Spinal cord (tissue), 10 donors: ENCODE data around the gene PPP1R13B. TPM values are rescaled to one million over a fixed set of nuclear protein-coding genes. Genes with fewer than 3 reads are reported as not detected.

ENCODE experiments used
- DNase-seq, 6 donors: peaks; one replicate each; pipeline versions ENCODE4 v3.0.0 to v3.0.0-alpha.2; 2013 to 2015; ENCODE audit warnings: low spot score in 6 of 6, low read depth in 4 of 6
- H3K27ac ChIP-seq: one replicate; pipeline ENCODE4 v1.5.1; 2013; ENCODE audit warnings: low read depth, low read length, control low read depth
- H3K27me3 ChIP-seq: one replicate; pipeline ENCODE4 v1.6.1; 2013; ENCODE audit warnings: low read length; ENCODE audit not compliant: control insufficient read depth, insufficient read depth
- H3K36me3 ChIP-seq: one replicate; pipeline ENCODE4 v1.6.1; 2013; ENCODE audit warnings: low read length; ENCODE audit not compliant: control insufficient read depth, insufficient read depth
- H3K4me1 ChIP-seq: one replicate; pipeline ENCODE4 v1.6.1; 2013; ENCODE audit warnings: low read length; ENCODE audit not compliant: control insufficient read depth, insufficient read depth
- H3K4me3 ChIP-seq: one replicate; pipeline ENCODE4 v1.5.1; 2013; ENCODE audit warnings: low read depth, low read length, control low read depth
- H3K9me3 ChIP-seq: one replicate; pipeline ENCODE4 v1.6.1; 2013; ENCODE audit warnings: low read length; ENCODE audit not compliant: control insufficient read depth, insufficient read depth
- WGBS: methylation state at CpG from one replicate; pipeline ENCODE4 v1.1.5; 2013; ENCODE audit warnings: missing lambda C conversion rate; ENCODE audit not compliant: insufficient coverage; 5-methylcytosine and 5-hydroxymethylcytosine counted together
- polyA plus RNA-seq, 2 donors: library from polyadenylated mRNA; unstranded; fragments of 120-200 nt; gene quantifications; one replicate each; pipeline ENCODE4 v1.2.1, GENCODE V29; 2013; ENCODE audit not compliant: insufficient read length in 2 of 2
- total RNA-seq, 2 donors: library from RNA; depleted of rRNA in 1 of 2; stranded (reverse); fragments of 120-200 nt in 1 of 2; fragments of >200 nt in 1 of 2; gene quantifications; one replicate each; pipeline versions ENCODE4 v1.2.3 to v1.2.4, GENCODE V29; 2013 to 2014
- donor health status: healthy.

The PPP1R13B gene
- total and polyA plus RNA-seq, 4 donors, result 16.6 to 46.3 (median 26.5) TPM

GRCh38 chr14:103839579-103839978, 7.8 kb downstream of the PPP1R13B start:
- 60% methylated on average over 1 of the region's 1 CpG for WGBS
- H3K27me3 ChIP-seq, result no peaks in the 10 kb centered on the region
- peaks cover 4% of the 10 kb centered on the region for H3K36me3 ChIP-seq
- no peak for DNase-seq
- no peaks in the 10 kb centered on the region for H3K4me1 ChIP-seq
- H3K9me3 ChIP-seq, result no peaks in the 10 kb centered on the region
- H3K4me3 ChIP-seq, result no peak overlapping the region
- H3K27ac ChIP-seq, result no peak overlapping the region

DNA sequence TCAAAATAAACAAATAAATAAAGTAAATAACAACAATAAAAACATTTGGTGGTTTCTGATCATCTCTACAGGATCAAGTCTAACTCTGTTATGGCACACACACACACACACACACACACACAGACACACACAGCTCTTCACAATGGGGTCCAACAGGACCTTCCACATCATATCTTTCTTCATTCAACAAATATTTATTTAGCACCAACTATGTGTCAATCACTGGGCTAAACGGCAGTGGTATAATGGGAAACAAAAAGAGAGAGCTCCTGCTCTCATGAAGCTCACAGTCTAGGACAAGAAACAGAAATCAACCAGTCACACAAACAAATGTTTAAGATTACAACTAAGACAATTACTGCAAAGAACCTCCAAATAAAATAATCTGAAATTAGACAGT, 9.3 kb downstream of the PPP1R13B start:
- Histone ChIP-seq H3K27me3 (no peaks in the 10 kb centered on the region), H3K27ac (no peak overlapping the region), H3K4me1 (no peaks in the 10 kb centered on the region), H3K9me3 (no peaks in the 10 kb centered on the region), H3K4me3 (no peak overlapping the region), H3K36me3 (no peaks in the 10 kb centered on the region)
- no CpG with 5 or more reads among the region's 1 CpG for WGBS
- DNase-seq, result no peak

GRCh38 chr14:103836976-103837725, 10.2 kb downstream of the PPP1R13B start:
- no peak for DNase-seq
- H3K4me1 ChIP-seq, result no peaks in the 10 kb centered on the region
- no peaks in the 10 kb centered on the region for H3K9me3 ChIP-seq
- H3K36me3 ChIP-seq, result no peaks in the 10 kb centered on the region
- WGBS, result 82% methylated on average over 6 of the region's 6 CpGs
- no peak overlapping the region for H3K27ac ChIP-seq
- no peaks in the 10 kb centered on the region for H3K27me3 ChIP-seq
- H3K4me3 ChIP-seq, result no peak overlapping the region

DNA sequence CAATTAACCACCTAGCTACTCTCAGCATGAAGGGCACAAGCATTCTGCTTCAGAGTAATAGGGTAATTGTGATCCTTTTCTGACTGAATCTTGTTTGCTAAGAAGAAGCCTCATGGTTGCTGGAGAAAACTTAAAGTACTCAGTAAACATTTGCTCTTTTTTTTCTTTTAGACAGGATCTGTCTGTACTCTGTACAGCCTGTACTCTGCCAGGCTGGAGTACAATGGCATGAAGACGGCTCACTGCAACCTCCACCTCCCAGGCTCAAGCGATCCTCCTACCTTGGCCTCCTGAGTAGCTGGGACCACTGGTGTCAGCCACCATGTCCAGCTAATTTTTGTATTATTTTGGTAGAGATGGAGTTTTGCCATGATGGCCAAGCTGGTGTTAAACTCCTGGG, 12.4 kb downstream of the PPP1R13B start:
- H3K36me3 ChIP-seq, result no peaks in the 10 kb centered on the region
- no peak overlapping the region for H3K4me3 ChIP-seq
- H3K4me1 ChIP-seq, result no peaks in the 10 kb centered on the region
- no peaks in the 10 kb centered on the region for H3K27me3 ChIP-seq
- no peak for DNase-seq
- no peaks in the 10 kb centered on the region for H3K9me3 ChIP-seq
- no peak overlapping the region for H3K27ac ChIP-seq
- WGBS, result 43% methylated on average over 1 of the region's 2 CpGs

DNA sequence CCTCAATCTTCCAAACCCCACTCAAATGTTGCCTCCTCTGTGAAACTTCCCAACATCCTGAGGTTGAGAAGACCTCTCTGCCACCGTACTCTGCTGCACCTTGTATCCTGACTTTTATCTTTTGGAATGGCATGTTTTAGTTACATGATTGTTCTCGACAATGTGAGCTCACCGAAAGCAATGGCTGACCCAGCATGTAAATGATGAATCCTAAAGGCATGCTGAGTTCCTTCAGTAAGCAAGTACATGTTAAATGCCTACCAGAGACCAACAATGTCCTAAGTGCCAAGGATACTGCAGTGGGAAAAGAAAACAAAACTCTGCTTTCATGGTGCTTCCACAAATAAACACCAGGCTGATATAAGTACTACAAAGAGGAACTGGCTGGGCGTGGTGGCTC, 13.7 kb downstream of the PPP1R13B start:
- no peaks in the 10 kb centered on the region for H3K27me3 ChIP-seq
- 94% methylated on average over 3 of the region's 4 CpGs for WGBS
- no peak overlapping the region for H3K27ac ChIP-seq
- no peaks in the 10 kb centered on the region for H3K4me1 ChIP-seq
- H3K36me3 ChIP-seq, result no peaks in the 10 kb centered on the region
- H3K9me3 ChIP-seq, result no peaks in the 10 kb centered on the region
- no peak for DNase-seq
- H3K4me3 ChIP-seq, result no peak overlapping the region

GRCh38 chr14:103832046-103832445, 15.3 kb downstream of the PPP1R13B start:
- Histone ChIP-seq H3K27me3 (no peaks in the 10 kb centered on the region), H3K4me1 (no peaks in the 10 kb centered on the region), H3K36me3 (no peaks in the 10 kb centered on the region), H3K9me3 (no peaks in the 10 kb centered on the region), H3K27ac (no peak overlapping the region), H3K4me3 (no peak overlapping the region)
- WGBS, result no CpG with 5 or more reads among the region's 1 CpG
- no peak for DNase-seq

DNA sequence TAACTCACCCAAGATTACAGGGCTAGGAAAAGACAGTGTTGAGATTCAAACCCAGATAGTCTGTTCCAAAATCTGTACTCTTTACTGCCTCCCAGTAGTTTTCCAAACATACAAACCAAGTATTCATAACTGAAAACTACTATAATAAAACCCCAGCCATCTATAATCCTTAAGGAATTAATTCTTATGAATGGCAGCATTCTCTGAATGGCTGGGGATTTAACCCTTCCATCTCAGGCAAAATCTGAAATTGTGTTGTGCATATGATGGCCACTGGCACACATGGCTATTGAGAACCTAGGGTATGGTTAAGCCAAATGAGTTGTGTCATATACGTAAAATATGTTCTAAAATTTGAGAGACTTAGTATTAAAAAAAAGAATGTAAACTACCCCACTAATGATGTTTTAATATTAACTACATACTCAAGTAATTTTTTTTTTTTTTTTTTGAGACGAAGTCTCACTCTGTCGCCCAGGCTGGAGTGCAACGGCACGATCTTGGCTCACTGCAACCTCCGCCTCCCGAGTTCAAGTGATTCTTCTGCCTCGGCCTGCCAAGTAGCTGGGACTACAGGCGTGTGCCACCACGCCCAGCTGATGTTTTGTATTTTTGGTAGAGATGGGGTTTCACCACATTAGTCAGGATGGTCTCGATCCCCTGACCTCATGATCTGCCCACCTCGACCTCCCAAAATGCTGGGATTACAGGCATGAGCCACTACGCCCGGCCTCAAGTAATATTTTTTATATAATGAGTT, 16.7 kb downstream of the PPP1R13B start:
- no peak for DNase-seq
- Histone ChIP-seq H3K4me3 (no peak overlapping the region), H3K9me3 (no peaks in the 10 kb centered on the region), H3K27me3 (no peaks in the 10 kb centered on the region), H3K27ac (no peak overlapping the region), H3K4me1 (no peaks in the 10 kb centered on the region), H3K36me3 (no peaks in the 10 kb centered on the region)
- 95% methylated on average over 7 of the region's 14 CpGs for WGBS

- no peaks in the 10 kb centered on the region for H3K27me3 ChIP-seq
- no peak overlapping the region for H3K27ac ChIP-seq
- H3K4me1 ChIP-seq, result no peaks in the 10 kb centered on the region
- DNase-seq, result peak in 1 of 6 donors; percentile 22
- WGBS, result 64% methylated on average over 4 of the region's 9 CpGs
- no peaks in the 10 kb centered on the region for H3K36me3 ChIP-seq
- no peak overlapping the region for H3K4me3 ChIP-seq
- H3K9me3 ChIP-seq, result no peaks in the 10 kb centered on the region
Measured at GRCh38 chr14:103828315-103828967, 18.9 kb downstream of the PPP1R13B start.

- no peak for DNase-seq
- no peaks in the 10 kb centered on the region for H3K9me3 ChIP-seq
- peaks cover under 1% of the 10 kb centered on the region for H3K4me1 ChIP-seq
- no peaks in the 10 kb centered on the region for H3K36me3 ChIP-seq
- H3K27me3 ChIP-seq, result no peaks in the 10 kb centered on the region
- no CpG with 5 or more reads among the region's 3 CpGs for WGBS
- no peak overlapping the region for H3K27ac ChIP-seq
- no peak overlapping the region for H3K4me3 ChIP-seq
Measured at GRCh38 chr14:103825101-103825500, 22.3 kb downstream of the PPP1R13B start.
